Progenitor cell of endocrine pancreas (in vitro differentiated cells): ENCODE measurements around the gene GSX1. TPM values are rescaled to one million over a fixed set of nuclear protein-coding genes. Genes with fewer than 3 reads are reported as not detected.
A peak's percentile ranks its signal among the peaks of the same experiment; 100 is the strongest.

Source experiments
- DNase-seq: peaks from one replicate; pipeline ENCODE4 v3.0.0; 2021; ENCODE audit warnings: low spot score; ENCODE audit not compliant: unreplicated experiment
- H3K27ac Mint-ChIP-seq: 2 replicates; pipeline ENCODE4 v1.8.0; 2021; ENCODE audit warnings: mild to moderate bottlenecking, moderate library complexity, mixed read lengths
- H3K27me3 Mint-ChIP-seq: 2 replicates; pipeline ENCODE4 v1.8.0; 2021; ENCODE audit warnings: mixed read lengths
- H3K36me3 Mint-ChIP-seq: 2 replicates; pipeline ENCODE4 v1.8.0; 2022; ENCODE audit warnings: mixed read lengths; ENCODE audit not compliant: insufficient read depth
- H3K4me1 Mint-ChIP-seq: 2 replicates; pipeline ENCODE4 v1.8.0; 2021; ENCODE audit warnings: low read depth, mixed read lengths
- H3K4me3 Mint-ChIP-seq: 2 replicates; pipeline ENCODE4 v1.8.0; 2021; ENCODE audit warnings: low read depth, mild to moderate bottlenecking, moderate library complexity, mixed read lengths
- H3K9me3 Mint-ChIP-seq: 2 replicates; pipeline ENCODE4 v1.8.0; 2021; ENCODE audit warnings: low read depth, mixed read lengths
- CTCF ChIP-seq: fragments of 200-600 bp; sonication (generic); IDR thresholded peaks from one replicate; pipeline ENCODE4 v1.5.0; 2021; ENCODE audit warnings: antibody characterized with exemption, mild to moderate bottlenecking; ENCODE audit not compliant: unreplicated experiment
- total RNA-seq: library from RNA; stranded (reverse); gene quantifications from 2 replicates; pipeline ENCODE4 v1.2.1, GENCODE V29; 2021

Gene GSX1
- total RNA-seq, 1 donor from 2014 or later = not detected

GRCh38 chr13:27794368-27794691 is 2.0 kb downstream of the GSX1 start:
- Mint-ChIP-seq H3K4me1 (peaks cover 6% of the 10 kb centered on the region), H3K27ac (no peak overlapping the region), H3K27me3 (peaks cover 89% of the 10 kb centered on the region), H3K36me3 (no peaks in the 10 kb centered on the region), H3K9me3 (no peaks in the 10 kb centered on the region), H3K4me3 (no peak overlapping the region)
- no peak for DNase-seq
- no peak for TF ChIP-seq CTCF

DNA sequence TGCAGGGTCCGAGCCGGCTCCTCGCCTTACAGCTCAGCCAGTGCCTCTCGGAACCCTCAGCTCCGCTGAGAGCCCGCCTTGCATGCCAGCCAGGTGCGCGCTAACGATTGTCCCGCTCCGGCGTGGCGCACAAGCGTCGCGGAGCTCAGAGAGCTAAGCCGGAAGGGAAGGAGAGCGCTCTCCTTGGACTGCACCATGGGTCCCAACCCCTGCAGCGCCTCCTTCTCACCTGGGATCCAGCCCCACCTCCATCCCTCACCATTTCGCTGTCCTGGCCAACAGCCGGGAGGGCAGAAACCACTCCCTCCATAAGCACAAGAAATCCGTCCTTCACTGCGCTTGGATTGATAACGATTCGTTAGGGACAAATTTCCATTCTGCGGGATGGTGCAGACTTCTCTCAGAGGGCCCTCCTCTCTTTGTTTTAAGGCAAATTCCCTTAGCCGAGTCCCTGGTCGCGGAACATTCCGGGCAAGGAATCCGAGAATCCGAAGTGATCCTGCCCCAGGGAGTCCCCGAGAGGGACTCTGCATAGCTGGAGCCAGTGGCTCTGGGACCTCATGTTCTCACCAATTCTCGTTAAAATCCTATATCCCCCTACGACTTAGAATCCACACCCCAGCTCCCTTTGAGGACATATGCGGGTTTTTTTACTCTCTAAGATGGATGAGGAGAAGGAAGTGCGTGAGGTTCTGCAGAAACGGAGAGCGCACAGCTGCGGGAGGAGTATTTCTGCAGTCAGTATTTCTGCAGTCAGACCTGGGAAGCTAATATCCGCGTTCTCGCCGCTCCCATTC is 2.8 kb downstream of the GSX1 start:
- Mint-ChIP-seq H3K27me3 (peaks cover 94% of the 10 kb centered on the region), H3K4me3 (no peak overlapping the region), H3K4me1 (peaks cover 6% of the 10 kb centered on the region)

DNA sequence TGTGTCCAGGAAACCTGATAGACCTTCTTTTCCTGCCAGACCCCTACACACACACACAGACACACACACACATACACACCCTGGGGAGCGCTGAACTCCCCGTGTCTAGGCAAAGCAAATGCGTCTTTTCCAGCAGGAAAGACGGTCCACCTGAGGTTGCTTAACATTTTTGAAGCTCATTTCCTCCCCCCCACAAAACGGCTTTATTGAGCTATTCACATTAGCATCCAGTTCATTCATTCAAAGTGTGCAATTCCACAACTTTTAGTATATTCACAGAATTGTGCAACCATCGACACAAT is 3.4 kb downstream of the GSX1 start:
- H3K27me3 Mint-ChIP-seq = peaks cover 96% of the 10 kb centered on the region
- no peak for TF ChIP-seq CTCF
- peaks cover 4% of the 10 kb centered on the region for H3K4me1 Mint-ChIP-seq
- H3K27ac Mint-ChIP-seq = no peak overlapping the region
- no peaks in the 10 kb centered on the region for H3K9me3 Mint-ChIP-seq
- no peaks in the 10 kb centered on the region for H3K36me3 Mint-ChIP-seq
- no peak for DNase-seq
- H3K4me3 Mint-ChIP-seq = no peak overlapping the region

More for the DNA sequence above, 2.8 kb downstream of the GSX1 start:
- Mint-ChIP-seq H3K36me3 (no peaks in the 10 kb centered on the region), H3K9me3 (no peaks in the 10 kb centered on the region), H3K27ac (peak overlapping the region; percentile 77)
- DNase-seq = no peak
- no peak for TF ChIP-seq CTCF

GRCh38 chr13:27796544-27797227 is 4.4 kb downstream of the GSX1 start:
- H3K27ac Mint-ChIP-seq = no peak overlapping the region

DNA sequence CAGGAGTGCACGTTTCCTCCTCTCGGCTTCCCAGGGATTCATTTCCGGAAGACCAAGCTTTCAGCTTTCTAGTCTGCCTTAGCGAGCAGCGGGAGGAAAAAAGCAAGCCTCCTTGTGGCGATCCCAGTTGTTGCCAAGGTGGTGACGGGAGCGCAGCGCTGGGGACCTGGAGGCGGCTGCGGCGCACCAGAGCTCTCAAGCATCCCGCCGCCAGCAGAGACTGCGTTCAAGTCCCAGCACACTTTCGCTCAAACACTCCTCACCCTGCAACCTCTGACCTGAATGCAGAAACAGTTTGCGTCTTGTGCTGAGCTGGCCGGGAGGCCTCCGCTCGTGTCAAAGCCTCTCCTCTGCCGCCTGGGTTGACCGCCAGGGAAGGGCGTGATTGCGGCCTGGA is 4.9 kb downstream of the GSX1 start:
- H3K4me3 Mint-ChIP-seq = no peak overlapping the region
- TF ChIP-seq CTCF = peak; percentile 62
- H3K4me1 Mint-ChIP-seq = peaks cover 1% of the 10 kb centered on the region
- H3K9me3 Mint-ChIP-seq = no peaks in the 10 kb centered on the region
- H3K36me3 Mint-ChIP-seq = no peaks in the 10 kb centered on the region
- no peak overlapping the region for H3K27ac Mint-ChIP-seq
- peak; percentile 43 for DNase-seq
- H3K27me3 Mint-ChIP-seq = peaks cover 92% of the 10 kb centered on the region

More at GRCh38 chr13:27796544-27797227, 4.4 kb downstream of the GSX1 start:
- no peak for TF ChIP-seq CTCF
- no peaks in the 10 kb centered on the region for H3K9me3 Mint-ChIP-seq
- H3K36me3 Mint-ChIP-seq = no peaks in the 10 kb centered on the region
- H3K27me3 Mint-ChIP-seq = peaks cover 94% of the 10 kb centered on the region
- H3K4me1 Mint-ChIP-seq = peaks cover 1% of the 10 kb centered on the region
- no peak for DNase-seq
- H3K4me3 Mint-ChIP-seq = no peak overlapping the region
